GOT3 (cell line): ENCODE results near the gene CCSAP.
"Not testable (repeated sequence)": the region's sequence is repeated elsewhere in the genome, so short reads cannot be mapped to it uniquely, and the experiment has no call there.

Experiments used
- DNase-seq: peaks from one replicate; lab custom pipeline; 2025; ENCODE audit warnings: mixed read lengths; lab: John Stamatoyannopoulos, UW

The CCSAP gene

DNA sequence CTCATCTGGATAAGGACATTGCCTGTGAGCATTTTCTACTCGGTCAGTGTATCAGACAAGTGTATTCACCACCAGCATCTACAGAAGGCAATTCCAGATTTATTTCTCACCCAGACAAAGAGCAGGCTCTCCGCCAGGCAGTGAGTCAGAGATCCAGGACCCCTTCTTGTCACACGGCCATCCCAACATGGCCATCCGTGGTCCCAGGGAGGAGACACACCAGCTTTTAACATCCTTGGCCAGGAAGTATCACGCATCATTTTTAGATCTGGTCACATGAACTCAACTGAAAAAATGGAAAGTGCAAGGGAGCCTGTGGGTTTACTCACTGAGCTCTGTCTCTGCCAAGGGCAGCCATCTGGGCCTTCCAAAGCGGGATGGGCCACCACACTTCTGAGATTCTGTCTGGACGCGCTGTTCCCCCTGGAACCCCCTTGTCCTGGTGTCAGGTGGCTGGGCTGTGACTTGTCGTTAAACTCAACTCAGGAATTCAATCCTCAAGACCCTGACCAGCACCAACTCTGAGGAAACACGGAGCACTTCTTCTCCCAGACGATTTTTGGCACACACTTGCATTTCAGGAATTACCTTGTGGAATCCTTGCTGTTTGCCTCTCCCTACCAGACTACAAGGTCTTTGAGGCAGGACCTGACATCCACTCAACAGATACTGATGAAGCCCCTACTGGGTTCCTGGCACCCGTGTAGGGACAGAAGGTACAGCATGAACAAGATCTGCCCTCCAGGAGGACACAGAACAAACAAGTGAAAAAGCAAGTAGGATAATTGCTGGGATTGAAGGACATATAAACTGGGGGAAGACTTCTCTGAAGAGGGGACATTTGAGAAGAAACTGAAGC, 21.6 kb upstream of the CCSAP start:
- DNase-seq: no peak

DNA sequence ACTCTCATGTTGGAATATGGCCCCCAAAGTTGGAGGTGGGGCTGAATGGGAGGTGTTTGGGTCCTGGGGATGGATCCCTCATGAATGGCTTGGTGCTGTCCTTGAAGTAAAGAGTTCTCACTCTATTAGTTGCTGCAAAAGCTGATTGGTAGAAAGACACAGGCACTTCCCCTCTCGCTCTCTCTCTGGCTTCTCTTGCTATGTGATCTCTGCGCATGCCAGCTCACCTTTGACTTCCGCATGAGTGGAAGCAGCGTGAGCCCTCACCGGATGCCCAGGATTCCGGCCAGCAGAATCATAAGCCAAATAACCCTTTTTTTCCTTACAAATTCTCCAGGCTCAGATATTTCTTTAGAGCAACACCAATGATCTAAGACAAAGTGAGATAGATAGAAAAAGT, 20.9 kb upstream of the CCSAP start:
- no peak for DNase-seq

DNA sequence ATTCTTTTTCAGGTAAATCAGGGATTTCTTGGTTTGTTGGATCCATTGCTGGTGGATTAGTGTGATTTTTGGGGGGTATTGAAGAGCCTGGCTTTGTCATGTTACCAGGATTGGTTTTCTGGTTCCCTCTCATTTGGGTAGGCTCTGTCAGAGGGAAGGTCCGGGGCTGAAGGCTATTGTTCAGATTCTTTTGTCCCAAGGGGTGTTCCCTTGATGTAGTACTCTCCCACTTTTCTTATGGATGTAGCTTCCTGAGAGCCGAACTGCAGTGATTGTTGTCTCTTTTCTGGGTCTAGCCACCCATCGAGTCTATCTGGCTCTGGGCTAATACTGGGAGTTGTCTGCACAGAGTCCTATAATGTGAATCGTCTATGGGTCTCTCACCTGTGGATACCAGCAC, 17.6 kb upstream of the CCSAP start:
- DNase-seq: no peak

DNA sequence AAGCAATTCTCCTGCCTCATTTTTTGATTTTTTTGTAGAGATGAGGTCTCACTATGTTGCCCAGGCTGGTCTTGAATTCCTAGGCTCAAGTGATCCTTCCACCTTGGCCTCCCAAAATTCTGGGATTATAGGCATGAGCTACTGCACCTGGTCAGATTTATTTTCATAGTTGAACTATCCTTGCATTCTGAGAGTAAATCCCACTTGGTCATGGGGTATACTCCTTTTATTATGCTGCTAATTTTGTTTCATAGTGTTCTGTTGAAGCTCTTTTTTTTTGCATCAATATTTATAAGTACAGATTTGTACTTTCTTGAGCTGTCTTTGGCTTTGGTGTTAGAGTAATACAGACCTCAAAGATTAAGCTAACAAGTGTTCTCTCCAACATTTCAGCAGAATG, 12.8 kb upstream of the CCSAP start:
- no peak for DNase-seq

DNA sequence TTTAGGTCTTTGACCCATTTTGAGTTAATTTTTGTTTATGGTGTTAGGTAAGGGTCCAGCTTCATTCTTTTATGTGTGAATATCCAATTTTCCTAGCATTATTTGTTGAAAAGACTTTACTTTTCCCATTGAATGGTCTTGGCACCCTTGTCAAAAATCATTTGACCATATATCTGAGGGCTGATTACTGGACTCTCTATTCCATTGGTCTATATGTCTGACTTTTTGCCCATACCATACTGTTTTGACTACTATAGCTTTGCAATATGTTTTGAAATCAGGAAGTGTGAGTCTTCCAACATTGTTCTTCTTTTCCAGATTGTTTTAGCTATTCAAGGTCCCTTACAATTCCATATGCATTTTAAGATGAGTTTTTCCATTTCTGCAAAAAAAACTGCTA, 11.4 kb upstream of the CCSAP start:
- no peak for DNase-seq

DNA sequence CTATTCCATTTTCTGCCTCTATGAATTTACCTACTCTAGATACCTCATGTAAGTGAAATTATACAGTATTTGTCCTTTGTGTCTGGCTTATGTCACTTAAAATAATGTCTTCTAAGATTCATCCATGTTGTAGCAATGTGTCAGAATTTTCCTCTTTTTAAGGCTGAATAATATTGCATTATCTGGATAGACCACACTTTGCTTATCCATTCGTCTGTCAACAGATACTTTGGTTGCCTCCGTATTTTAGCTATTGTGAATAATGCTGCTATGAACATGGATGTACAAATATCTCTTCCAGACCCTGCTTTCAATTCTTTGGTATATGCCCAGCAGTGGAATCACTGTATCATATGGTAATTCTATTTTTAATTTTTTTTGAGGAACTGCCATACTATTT, 10.1 kb upstream of the CCSAP start:
- no peak for DNase-seq

DNA sequence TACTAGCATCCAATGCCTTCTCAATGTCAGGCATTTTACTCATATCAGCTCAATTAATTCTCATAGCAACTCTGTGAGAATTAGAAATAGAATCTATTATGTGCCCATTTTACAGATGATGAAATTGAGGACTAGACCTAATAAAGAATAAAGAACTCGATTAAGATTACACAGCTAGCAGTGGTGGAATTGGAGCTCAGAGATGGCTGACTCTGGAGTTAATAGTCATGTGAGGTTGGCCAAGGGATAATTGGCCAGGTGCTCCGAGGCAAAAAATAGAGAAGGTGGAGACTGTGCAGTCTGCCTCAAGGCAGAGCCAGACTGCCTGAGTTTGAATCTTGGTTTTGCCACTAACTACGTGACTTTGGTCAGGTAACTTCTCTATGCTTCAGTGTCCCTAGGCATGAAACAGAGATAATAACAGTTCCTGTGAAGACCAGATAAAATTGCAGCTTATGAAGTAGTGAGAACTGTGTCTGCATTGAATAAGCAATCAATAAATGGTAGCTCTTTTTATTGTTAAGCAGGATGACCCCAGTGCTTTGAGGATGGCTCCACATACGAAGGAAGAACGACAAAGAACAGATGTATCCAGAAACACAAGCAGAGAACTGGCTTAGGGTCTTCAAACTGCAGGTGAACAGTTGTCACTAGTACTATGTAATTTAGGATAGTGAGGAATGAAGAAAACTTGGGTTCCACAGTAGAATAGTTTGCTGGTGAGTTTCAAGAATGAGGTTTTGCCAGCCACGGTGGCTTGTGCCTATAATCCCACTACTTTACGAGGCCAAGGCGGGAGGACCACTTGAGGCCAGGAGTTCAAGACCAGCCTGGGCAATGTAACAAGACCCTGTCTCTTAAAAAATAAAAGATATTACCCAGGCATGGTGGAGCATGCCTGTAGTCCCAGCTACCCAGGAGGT, 6.9 kb upstream of the CCSAP start:
- no peak for DNase-seq

DNA sequence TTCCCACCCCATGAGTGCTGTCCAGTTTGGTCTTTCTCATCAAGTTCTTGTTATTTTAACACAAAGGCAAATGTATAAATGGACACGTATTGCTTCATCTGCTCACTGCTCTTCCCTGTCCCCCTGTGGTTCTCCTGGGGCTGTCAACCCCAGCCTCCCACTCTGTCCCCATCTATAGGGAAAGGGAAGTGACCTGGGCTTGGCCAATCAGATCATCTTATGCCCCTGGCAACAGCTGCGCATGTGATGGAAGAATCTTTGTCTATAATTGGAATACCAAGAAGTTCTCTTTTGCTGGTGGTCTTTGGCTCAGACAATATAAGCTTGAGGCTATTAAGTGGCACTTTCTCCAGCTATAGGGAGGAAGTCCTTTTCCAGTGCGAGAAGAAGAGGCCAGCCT, 4.7 kb upstream of the CCSAP start:
- no peak for DNase-seq

DNA sequence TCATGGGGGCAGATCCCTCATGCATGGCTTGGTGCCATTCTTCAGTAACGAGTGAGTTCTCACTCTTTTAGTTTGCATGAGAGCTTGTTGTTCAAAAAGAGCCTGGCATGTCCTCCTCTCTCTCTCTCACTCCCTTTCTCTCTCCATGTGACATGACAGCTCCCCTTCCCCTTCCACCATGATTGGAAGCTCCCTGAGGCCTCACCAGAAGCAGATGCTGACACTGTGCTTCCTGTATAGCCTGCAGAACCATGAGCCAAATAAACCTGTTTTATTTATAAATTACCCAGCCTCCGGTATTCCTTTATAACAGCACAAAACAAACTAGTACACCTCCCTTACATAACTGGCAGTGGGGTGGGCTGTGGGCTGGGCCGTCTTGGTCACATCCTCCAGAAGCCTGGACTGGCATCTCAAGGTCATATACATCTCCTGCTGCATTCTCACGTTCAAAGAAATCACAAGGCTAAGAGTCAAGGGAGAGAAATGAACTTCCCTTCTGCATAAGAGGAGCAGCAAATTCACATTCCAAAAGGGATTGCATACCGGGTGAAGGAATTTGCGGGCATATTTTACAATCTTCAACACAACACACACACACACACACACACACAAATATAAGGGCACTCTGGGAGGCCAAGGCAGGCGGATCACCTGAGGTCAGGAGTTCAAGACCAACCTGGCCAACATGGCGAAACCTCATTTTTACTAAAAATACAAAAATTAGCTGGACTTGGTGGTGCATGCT, 2.3 kb upstream of the CCSAP start:
- DNase-seq: no peak

DNA sequence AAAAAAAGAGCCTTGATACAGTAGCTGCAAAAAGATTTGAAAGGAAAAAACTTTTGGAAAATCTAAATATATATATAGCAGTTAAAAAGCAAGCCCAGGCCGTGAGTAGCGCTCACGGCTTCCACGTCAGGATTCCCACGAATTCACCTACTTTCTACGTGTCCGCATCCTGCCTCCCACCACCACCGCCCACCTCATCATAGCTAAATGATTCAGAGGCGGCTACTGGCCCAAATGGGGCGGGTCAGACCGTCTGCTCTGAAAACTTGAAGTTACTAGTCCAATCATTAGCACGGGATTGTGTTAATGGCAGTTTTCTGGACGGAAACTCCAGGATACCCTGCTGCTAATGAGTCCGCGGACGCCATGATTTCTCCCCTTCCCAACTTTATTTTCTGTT, 1.3 kb upstream of the CCSAP start:
- no peak for DNase-seq

DNA sequence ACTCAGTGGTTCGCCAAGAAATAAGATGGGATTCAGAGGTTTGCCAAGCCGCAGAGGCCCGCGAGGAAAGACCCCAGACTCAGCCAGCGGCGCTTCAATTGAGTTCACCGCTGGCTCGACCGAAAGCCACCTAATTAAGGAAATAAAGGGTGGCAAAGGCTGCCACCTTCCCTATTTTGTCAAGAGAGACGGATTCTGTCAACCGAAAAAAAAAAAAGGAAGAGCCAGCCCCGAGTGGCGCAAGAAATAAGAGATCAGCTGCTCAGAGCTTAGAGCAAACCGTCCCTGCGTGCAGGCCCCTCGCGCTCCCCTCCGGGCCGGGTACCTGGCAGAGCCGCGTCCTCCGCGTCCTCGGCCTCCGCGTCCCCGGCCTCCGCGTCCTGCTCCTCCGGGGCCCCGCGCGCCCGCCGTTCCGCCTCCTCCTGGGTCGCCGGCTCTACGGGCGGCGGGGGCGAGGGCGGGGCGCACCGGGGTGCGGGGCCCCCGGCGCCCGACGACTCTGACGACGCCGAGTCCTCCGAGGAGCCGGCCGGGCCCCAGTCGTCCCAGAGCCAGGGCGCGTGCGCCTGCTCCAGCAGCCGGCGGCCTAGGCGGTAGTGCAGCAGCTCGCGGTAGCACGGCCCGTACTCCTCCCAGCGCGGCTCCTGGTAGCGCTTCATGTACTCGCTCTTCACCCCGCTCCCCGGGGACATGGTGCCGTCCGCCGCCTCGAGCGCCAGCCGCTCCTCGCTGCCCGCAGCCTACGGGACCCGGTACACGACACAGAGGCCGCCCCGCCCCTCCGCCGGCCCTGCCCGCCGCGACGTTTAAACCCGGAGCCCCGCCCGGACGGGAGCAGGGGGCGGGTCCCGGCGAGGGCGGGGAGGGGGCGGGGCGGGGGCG, 832 bp downstream of the CCSAP start:
- peak; percentile 85 for DNase-seq

DNA sequence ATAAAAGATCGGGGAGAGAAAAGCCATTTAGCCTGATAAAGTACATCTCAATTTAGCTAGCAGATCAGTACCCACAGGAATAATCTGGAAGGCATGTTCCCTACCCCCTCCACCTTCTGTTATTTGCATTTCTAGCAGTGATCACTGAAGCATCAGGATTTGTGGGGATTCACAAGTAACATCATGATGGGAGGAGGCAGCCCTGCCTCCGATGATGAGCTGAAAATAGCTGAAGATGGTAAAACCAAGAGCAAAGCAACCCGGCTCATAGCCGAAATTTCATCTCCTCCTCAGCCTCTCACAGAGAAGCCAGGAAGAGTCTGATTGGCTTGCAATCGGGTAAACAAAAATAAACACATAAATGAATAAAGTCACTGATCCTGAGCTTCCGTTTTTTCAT, 2.4 kb downstream of the CCSAP start:
- DNase-seq: no peak

DNA sequence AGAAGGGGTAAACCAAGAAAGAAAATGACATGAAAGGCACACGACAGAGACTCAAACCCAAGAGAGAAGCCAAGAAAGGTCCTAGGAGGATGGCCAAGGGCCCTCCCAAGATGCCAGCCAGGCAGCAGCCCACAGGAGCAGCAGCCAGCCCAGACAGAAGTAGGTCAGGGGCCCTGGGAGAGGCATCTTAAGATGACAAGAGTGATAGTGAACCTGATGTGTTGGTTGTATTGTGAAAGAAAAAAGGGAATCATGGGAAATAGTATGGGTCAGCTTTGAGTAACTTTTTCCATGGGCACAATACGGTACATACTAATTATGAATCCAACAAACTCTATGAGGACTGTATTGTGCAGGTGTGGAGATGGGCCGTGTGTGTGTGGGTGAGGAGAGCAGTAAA, 3.3 kb downstream of the CCSAP start:
- DNase-seq: no peak

DNA sequence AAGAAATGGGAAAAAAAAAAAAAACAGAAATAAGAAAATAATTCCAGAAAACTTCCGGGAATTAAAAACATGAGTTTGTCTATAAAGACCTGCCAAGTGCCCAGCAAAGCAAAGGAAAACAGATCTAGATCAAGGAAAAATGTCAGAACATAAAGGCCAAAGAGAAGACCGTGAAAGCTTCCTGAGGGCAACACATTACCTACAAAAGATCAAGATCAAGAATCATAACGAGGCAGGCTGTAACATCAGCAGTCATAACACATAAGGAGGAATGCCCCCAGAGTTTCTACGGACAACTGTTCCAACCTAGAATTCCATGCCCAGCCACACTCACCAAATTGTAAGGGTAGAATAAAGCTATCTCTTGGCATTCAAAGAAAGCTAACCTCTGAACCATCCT, 3.8 kb downstream of the CCSAP start:
- no peak for DNase-seq

DNA sequence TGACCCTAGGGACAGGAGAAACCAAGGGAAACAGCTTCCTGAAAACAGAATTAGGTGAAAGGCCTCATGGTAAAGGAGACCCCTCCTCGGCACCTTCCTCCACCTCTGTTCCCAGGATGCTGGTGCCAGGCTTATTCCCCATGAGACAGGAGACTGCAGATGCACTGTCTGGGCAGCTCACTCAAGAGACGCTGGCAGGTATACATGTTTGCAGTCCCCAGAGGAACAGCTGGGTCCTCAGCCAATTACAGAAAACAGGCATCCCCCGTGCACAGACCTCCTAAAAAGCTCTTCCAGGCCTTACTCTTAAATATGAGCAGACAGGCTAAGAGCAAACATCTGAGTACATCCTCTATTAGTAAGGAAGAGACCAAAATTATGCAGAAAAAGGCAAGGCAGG, 6.5 kb downstream of the CCSAP start:
- no peak for DNase-seq

DNA sequence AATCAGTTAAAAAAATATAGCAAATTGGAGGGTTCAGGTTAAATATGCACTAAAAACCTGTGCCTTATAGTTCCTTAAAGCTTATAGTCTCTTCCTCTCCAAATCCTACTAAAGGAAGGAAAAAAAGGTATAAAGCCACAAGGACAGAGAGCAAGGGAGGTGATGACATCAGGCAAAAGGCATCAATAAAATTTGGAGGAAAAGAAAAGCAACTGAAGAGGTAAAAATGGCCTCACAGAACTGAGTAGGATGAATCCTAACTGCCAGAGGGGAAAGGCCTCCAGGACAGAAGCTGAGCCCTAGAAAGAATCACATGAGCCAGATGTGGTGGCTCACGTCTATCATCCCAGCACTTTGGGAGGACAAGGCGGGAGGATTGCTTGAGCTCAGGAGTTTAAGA, 8.1 kb downstream of the CCSAP start:
- no peak for DNase-seq

DNA sequence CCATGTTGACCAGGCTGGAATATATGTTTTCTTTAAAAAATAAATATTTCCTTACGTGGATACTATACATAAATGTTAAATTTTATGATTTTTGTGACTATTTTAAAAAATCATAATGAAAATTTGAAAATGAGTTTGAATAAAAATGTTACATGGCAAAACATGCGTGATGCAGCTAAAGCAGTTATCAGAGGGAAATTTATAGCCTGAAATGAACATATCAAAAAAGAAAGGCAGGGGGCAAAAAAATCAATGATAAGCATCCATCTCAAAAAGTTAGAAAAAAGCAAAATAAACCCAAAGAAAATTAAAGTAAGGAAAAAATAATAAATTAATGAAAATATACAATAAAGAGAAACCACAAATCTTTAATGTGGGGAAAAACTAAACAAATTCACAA, 8.6 kb downstream of the CCSAP start:
- DNase-seq: no peak

DNA sequence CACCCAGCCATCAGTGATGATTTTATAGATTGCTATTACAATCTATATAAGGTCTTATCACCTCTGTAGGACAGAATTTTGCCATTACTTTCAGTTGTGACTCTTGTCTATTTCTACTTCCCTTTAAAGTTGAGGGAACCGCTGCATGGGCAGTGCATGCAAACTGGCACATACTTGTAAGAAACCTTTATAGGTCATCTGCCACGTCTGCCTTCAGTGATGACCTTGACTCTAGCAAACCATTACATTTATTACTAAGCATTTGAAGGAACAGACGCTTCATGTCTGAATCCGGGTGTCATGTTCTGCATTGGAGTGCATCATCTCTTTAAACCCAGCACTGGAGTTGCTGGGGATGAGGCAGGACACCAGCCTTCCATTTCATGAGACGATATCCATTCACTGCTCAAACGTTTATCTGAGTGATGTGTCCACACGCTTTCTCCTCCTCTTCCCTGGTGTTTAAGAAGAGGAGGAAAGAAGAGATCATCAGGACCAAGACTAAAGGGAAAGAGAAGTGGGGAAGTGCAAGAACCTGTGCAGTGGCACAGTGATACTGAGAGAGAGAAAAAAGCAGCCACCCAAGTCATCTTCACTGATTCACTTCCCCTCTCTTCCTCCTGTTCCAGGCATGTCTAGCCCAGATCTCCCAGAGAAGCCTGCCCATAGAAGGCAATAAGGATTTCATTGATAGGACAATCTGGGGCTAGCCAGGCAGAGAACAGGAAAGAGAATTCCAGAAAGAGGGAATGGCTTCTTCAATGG, 14.1 kb downstream of the CCSAP start:
- DNase-seq: no peak

DNA sequence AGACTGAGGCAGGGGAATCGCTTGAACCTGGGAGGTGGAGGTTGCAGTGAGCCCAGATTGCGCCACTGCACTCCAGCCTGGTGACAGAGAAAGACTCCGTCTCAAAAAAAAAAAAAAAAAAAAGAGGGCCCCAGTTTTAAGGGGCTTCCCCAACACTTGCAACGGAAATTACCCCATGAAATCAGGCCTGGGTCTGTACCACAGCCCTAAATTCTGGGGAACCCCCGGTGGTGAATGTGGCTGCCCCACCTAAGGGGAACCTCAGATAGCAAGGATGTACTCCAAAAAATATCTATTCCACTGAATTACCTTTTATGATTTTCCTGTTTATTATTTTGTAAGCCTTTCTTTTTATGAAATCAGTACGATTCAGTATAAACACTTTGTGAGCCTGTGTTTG, 15.1 kb downstream of the CCSAP start:
- DNase-seq: not testable (repeated sequence)

DNA sequence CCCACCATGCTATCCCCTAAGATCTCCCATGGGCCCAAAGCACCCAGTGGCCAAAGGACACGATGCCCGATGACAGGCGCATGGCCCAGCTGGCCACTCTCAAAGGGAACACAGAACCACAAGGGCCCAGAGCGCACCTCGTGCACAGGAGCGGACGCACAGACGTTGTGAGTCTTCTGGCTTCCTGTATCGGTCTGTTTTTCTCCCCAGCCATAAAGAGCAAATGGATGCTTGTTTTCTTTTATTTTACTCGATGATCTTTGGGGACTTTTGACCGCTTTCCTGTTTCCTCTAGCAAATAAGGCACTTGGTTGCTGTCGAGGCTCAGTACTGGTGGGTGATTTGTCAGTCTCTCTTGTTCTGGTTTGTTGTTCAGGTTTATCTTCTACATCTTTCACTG, 16.2 kb downstream of the CCSAP start:
- DNase-seq: no peak
